Lower leg skin (tissue), 3 donors: ENCODE results near the gene MTUS2.

Experiments used
- CTCF ChIP-seq, 3 donors: fragments of 450-650 bp; IDR thresholded peaks; one replicate each; pipeline ENCODE4 v1.5.1; 2016; ENCODE audit warnings: antibody characterized with exemption in 3 of 3, mild to moderate bottlenecking in 3 of 3, moderate library complexity in 2 of 3
- POLR2A ChIP-seq, 2 donors: fragments of 450-650 bp; IDR thresholded peaks; one replicate each; pipeline ENCODE4 v1.6.1; 2016 to 2017; ENCODE audit warnings: antibody characterized with exemption in 2 of 2, mild to moderate bottlenecking in 1 of 2, moderate library complexity in 1 of 2

DNA sequence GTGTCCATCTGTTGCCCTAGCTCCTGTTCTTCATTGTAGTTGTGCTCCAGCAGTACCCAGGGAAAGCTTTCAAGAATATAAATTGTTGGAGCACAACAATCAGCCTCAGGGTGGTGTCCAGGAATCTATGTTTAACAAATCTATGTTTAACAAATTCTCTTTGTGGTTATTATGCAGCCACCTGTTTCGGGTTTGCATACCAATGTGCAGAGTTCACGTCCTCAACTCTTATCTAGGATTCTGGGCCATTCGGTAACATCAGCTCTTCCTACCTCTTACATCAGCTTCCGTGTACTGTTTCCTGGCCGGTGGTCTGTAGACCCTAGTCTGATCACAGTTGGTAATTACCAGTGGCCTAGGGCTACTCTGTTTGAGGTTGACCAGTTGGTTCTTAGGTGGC, 17.0 kb downstream of the MTUS2 start:
- TF ChIP-seq CTCF (IDR thresholded peaks at IDR 0.05) (no peak), POLR2A (IDR thresholded peaks at IDR 0.05) (no peak)
